Measurements from ENCODE around the gene SPEG. TPM values are rescaled to one million over a fixed set of nuclear protein-coding genes. Genes with fewer than 3 reads are reported as not detected.

SPEG gene
- polyA plus RNA-seq, 3 donors, result not detected

GRCh38 chr2:219470429-219470828, 35.8 kb downstream of the SPEG start:
- 100% methylated on average over 1 of the region's 4 CpGs for WGBS (ENCODE audit: insufficient coverage)
- Histone ChIP-seq H3K4me2 (replicated peaks; ENCODE audit: extremely low read depth, low read length, poor library complexity, severe bottlenecking) (no peak overlapping the region), H3K27ac (ENCODE audit: low read depth in 1 of 2, low read length in 2 of 2) (no peak overlapping the region), H2AFZ (ENCODE audit: insufficient read depth, low read depth, low read length, poor library complexity, severe bottlenecking) (no peak overlapping the region), H3K9me3 (replicated peaks in 1 of 2; ENCODE audit: control insufficient read depth in 1 of 2, insufficient read depth in 1 of 2, low read length in 2 of 2) (no peaks in the 10 kb centered on the region), H3K4me3 (replicated peaks in 1 of 3; ENCODE audit: low read depth in 2 of 3, low read length in 3 of 3) (no peak overlapping the region), H3K4me1 (ENCODE audit: control insufficient read depth in 1 of 2, insufficient read depth in 2 of 2, low read length in 2 of 2) (no peaks in the 10 kb centered on the region), H3K36me3 (replicated peaks in 1 of 2; ENCODE audit: control insufficient read depth in 1 of 2, insufficient read depth in 2 of 2, low read length in 2 of 2) (no peaks in the 10 kb centered on the region), H3K27me3 (ENCODE audit: control insufficient read depth in 2 of 2, insufficient read depth in 2 of 2, low read length in 2 of 2) (no peaks in the 10 kb centered on the region), H4K20me1 (ENCODE audit: insufficient read depth, low read length) (no peaks in the 10 kb centered on the region), H3K79me2 (ENCODE audit: insufficient read depth, low read length) (no peaks in the 10 kb centered on the region), H3K9ac (ENCODE audit: insufficient read depth, low read length, poor library complexity, severe bottlenecking) (no peak overlapping the region)
- Mint-ChIP-seq H3K4me3 (no peak overlapping the region), H3K36me3 (no peaks in the 10 kb centered on the region), H3K27me3 (ENCODE audit: low read depth in 3 of 3) (peaks cover 5 to 8% (median 6%) of the 10 kb centered on the region in 3 donors), H3K4me1 (no peaks in the 10 kb centered on the region), H3K9me3 (peaks cover 0 to 2% (median 0%) of the 10 kb centered on the region in 7 donors), H3K27ac (no peak overlapping the region)
- DNase-seq, result no peak
- intact Hi-C loops (cut with micrococcal nuclease), result no loop called here
- TF ChIP-seq CTCF (IDR thresholded peaks at IDR 0.05), result no peak

GRCh38 chr2:219471476-219472371, 37.1 kb downstream of the SPEG start:
- peaks cover 2% of the 10 kb centered on the region for H3K4me1 Mint-ChIP-seq
- 93% methylated on average over 18 of the region's 22 CpGs for WGBS (ENCODE audit: insufficient coverage)
- Histone ChIP-seq H3K4me2 (replicated peaks; ENCODE audit: extremely low read depth, low read length, poor library complexity, severe bottlenecking) (no peak overlapping the region), H3K79me2 (ENCODE audit: insufficient read depth, low read length) (no peaks in the 10 kb centered on the region), H3K9me3 (replicated peaks in 1 of 2; ENCODE audit: control insufficient read depth in 1 of 2, insufficient read depth in 1 of 2, low read length in 2 of 2) (no peaks in the 10 kb centered on the region), H3K9ac (ENCODE audit: insufficient read depth, low read length, poor library complexity, severe bottlenecking) (no peak overlapping the region), H4K20me1 (ENCODE audit: insufficient read depth, low read length) (no peaks in the 10 kb centered on the region), H3K27ac (ENCODE audit: low read depth in 1 of 2, low read length in 2 of 2) (no peak overlapping the region), H3K27me3 (ENCODE audit: control insufficient read depth in 2 of 2, insufficient read depth in 2 of 2, low read length in 2 of 2) (no peaks in the 10 kb centered on the region), H3K36me3 (replicated peaks in 1 of 2; ENCODE audit: control insufficient read depth in 1 of 2, insufficient read depth in 2 of 2, low read length in 2 of 2) (no peaks in the 10 kb centered on the region), H3K4me3 (replicated peaks in 1 of 3; ENCODE audit: low read depth in 2 of 3, low read length in 3 of 3) (no peak overlapping the region), H3K4me1 (ENCODE audit: control insufficient read depth in 1 of 2, insufficient read depth in 2 of 2, low read length in 2 of 2) (no peaks in the 10 kb centered on the region), H2AFZ (ENCODE audit: insufficient read depth, low read depth, low read length, poor library complexity, severe bottlenecking) (no peak overlapping the region)
- no peaks in the 10 kb centered on the region for H3K36me3 Mint-ChIP-seq
- no peak for TF ChIP-seq CTCF (IDR thresholded peaks at IDR 0.05)
- H3K27ac Mint-ChIP-seq, result no peak overlapping the region
- no peak for DNase-seq
- intact Hi-C loops (cut with micrococcal nuclease), result no loop called here
- peaks cover 6 to 15% (median 8%) of the 10 kb centered on the region in 3 donors for H3K27me3 Mint-ChIP-seq (ENCODE audit: low read depth in 3 of 3)
- H3K4me3 Mint-ChIP-seq, result no peak overlapping the region
- no peaks in the 10 kb centered on the region for H3K9me3 Mint-ChIP-seq
